ENCODE data around the gene FFAR3. TPM values are rescaled to one million over a fixed set of nuclear protein-coding genes. Genes with fewer than 3 reads are reported as not detected.

FFAR3 gene
- total RNA-seq, 1 donor from 2014 or later, result not detected

- H3K27me3 ChIP-seq (ENCODE audit: low read depth), result no peaks in the 10 kb centered on the region
- no peaks in the 10 kb centered on the region for H3K36me3 ChIP-seq
- H3K9me3 ChIP-seq, result no peaks in the 10 kb centered on the region
- H3K27ac ChIP-seq, result no peak overlapping the region
- H3K4me3 ChIP-seq, result no peak overlapping the region
- DNase-seq (no peak), ATAC-seq (no peak)
- peaks cover 25% of the 10 kb centered on the region for H3K4me1 ChIP-seq
- no peak for TF ChIP-seq CTCF (IDR thresholded peaks at IDR 0.05)
- intact Hi-C loops (cut with DNase I), result no loop called here
Observed at GRCh38 chr19:35316560-35316959, 41.7 kb upstream of the FFAR3 start.

GRCh38 chr19:35317464-35318043 is 40.7 kb upstream of the FFAR3 start:
- Histone ChIP-seq H3K36me3 (no peaks in the 10 kb centered on the region), H3K27me3 (ENCODE audit: low read depth) (no peaks in the 10 kb centered on the region), H3K9me3 (no peaks in the 10 kb centered on the region), H3K4me1 (peaks cover 25% of the 10 kb centered on the region), H3K4me3 (no peak overlapping the region), H3K27ac (peak overlapping the region; percentile 36)
- DNase-seq (no peak), ATAC-seq (peak; percentile 26 to 33)
- TF ChIP-seq CTCF (IDR thresholded peaks at IDR 0.05), result no peak
- intact Hi-C loops (cut with DNase I), result no loop called here

- ATAC-seq, result peak; percentile 79 to 82
- no peaks in the 10 kb centered on the region for H3K27me3 ChIP-seq (ENCODE audit: low read depth)
- TF ChIP-seq CTCF (IDR thresholded peaks at IDR 0.05), result no peak
- DNase-seq, result peak; percentile 83
- H3K36me3 ChIP-seq, result no peaks in the 10 kb centered on the region
- H3K27ac ChIP-seq, result peak overlapping the region; percentile 67
- intact Hi-C loops (cut with DNase I), result no loop called here
- no peak overlapping the region for H3K4me3 ChIP-seq
- no peaks in the 10 kb centered on the region for H3K9me3 ChIP-seq
- peaks cover 25% of the 10 kb centered on the region for H3K4me1 ChIP-seq
Observed at GRCh38 chr19:35318679-35319448, 39.4 kb upstream of the FFAR3 start.

GRCh38 chr19:35320065-35320713 is 38.1 kb upstream of the FFAR3 start:
- Histone ChIP-seq H3K27me3 (ENCODE audit: low read depth) (no peaks in the 10 kb centered on the region), H3K36me3 (no peaks in the 10 kb centered on the region), H3K27ac (peak overlapping the region; percentile 67), H3K4me1 (peaks cover 25% of the 10 kb centered on the region), H3K9me3 (no peaks in the 10 kb centered on the region), H3K4me3 (no peak overlapping the region)
- ATAC-seq, result peak in 1 of 2 donors; percentile 19
- DNase-seq, result no peak
- TF ChIP-seq CTCF (IDR thresholded peaks at IDR 0.05), result no peak
- intact Hi-C loops (cut with DNase I), result no loop called here

- Histone ChIP-seq H3K4me3 (no peak overlapping the region), H3K36me3 (no peaks in the 10 kb centered on the region), H3K27me3 (ENCODE audit: low read depth) (no peaks in the 10 kb centered on the region), H3K4me1 (peaks cover 25% of the 10 kb centered on the region), H3K27ac (no peak overlapping the region), H3K9me3 (no peaks in the 10 kb centered on the region)
- DNase-seq (no peak), ATAC-seq (no peak)
- no peak for TF ChIP-seq CTCF (IDR thresholded peaks at IDR 0.05)
- intact Hi-C loops (cut with DNase I), result no loop called here
Observed at GRCh38 chr19:35321291-35321690, 37.0 kb upstream of the FFAR3 start.
